ENCODE results near the gene ACTR2.

Gene ACTR2

DNA sequence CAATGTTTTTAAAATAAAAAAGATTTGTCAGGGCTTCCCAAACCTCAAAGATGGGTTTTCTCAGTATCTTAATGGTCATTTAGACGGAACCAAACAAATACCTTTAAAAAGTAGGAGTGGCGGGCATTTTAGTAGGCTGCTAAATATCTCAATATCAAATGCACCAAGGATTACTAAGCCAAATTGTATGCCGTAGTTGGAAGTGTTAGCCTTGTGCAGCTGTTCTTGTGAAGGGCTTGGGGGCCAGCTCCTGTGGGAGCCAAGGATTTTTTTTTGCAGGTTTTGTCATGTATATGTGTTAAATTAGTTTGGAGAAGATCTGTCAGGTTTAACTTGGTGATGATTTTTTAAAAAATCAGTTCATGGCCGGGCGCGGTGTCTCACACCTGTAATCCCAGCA is 52.1 kb downstream of the ACTR2 start:
- DNase-seq (ENCODE audit: low read depth): no peak

DNA sequence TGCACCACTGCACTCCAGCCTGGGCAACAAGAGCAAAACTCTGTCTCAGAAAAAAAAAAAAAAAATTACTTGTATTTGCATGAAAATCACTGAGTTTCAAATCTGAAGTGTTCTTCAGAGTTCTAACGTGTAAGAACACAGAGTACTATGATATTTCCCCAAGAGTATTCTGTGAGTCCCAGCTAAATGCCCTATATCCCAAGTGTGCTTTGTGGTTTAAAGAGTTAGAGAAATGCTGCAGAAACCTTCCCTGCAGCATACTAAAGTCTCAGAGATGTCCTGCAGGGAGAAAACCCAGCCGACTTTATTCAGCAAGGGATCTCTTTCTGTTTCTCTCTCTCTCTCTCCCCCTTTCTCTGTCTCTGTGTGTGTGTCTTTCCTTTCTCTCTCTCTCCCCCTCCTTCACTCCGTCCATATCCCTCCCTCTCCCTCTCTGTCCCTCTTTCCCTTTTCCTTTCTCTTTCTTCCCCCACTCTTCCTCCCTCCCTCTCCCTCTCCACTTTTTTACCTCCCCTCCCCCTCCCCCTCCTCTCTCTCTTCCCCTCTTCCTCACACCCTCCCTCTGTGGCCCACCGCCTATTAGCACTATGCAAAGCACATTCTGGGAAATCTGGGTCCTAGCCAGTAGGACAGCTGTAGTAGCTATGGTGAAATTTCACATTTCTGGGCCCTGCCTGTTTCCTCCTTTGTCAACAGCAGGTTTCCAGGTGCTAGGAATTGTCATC is 54.2 kb downstream of the ACTR2 start:
- no peak for DNase-seq (ENCODE audit: low read depth)

DNA sequence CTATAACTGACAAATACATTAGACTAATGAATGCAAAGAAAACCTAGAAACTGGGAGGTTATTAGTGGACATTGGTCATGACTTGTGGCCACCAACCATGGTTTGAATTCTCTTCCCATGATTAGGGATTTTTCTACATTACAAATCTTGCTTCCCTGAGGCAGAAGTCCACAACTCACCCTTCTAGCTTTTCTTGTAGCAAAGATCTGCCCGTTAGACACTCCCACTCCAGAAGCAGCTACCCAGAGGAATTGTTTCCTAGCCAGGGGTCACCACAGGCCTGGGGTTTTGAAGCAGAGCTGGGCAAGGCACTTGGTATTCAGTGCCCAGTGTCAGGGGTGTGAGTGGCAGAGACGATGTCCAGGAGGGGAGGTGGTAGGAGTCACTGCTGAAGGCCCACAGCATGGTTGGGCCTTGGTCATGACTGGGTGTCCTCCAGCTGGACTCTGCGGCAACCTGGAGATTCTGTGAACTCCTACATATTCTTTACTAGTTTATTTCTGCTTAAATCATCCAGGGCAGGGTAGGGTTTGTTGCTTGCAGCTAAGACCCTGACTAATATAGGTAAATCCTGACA is 54.9 kb downstream of the ACTR2 start:
- DNase-seq (ENCODE audit: low read depth): no peak

DNA sequence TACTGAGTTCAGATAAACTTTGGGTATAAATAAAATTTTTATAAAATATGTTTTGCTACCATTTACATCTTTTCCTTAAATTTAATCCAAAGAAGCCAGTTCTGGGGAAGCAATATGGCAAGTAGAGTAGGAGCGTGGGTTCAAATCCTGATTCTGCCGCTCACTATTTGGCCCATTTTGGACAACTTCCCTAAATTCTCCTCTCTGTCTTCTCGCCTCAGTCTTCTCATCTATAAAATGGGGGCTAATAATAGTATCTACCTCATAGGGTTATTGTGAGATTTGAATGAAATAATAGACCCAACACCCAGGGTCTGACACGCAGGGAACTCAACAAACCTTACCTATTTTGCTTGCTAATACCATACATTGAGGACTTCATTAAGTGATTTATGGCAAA is 59.7 kb downstream of the ACTR2 start:
- DNase-seq (ENCODE audit: low read depth): no peak

DNA sequence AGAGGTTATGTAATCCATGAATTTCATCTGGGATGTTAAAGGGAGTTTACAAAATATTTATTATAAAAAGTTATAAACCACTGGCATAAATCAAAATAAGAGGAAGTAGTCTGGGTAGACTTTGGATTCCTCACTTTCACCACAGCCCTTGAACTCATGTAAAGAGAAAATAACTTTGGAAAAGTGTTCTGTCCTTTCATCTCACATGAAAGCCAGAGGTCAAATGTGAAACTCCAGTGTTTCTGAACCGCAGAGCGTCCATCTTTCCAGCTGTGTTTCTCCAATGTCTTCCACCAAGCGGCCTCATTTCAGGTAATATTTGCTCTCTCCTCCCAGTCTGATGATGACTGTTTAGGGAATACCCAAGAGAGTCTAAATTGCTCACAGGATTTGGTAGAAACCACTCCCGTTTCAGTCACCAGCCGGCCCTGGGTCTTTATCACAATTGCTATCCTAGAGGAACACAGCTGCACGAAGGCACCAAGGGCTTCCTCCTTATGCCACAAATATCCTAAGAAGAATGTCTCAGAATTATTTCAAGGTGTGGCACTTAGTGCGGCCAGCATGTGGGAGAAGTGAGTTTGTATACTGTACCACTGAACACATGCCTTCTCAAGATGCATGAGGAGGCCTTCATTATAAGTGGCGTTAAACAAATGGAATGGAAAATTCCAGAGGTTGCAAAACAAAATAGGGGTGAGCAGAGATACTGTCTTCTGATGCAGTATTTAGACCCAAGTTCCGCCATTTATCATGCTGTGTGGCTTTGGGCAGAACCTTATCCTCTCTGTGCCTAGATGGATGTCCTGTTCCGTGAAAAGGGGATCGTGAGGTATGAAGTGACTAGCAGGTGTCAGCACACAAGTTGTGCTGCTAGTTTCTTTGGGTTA is 63.8 kb downstream of the ACTR2 start:
- no peak for DNase-seq (ENCODE audit: low read depth)

DNA sequence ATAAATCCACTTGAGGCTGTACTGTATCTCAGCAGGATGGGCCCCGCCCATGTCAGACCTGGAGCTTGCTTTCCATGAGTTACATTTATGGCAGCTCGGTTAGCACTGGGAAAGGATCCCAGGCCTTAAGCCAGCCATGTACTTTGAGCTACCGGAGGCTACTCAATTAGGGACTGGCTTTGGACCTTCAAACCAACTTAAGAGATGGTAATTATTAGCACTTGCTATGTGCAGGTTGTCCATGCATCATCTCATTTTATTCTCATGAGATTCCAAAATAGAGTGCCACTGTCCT is 64.4 kb downstream of the ACTR2 start:
- no peak for DNase-seq (ENCODE audit: low read depth)

DNA sequence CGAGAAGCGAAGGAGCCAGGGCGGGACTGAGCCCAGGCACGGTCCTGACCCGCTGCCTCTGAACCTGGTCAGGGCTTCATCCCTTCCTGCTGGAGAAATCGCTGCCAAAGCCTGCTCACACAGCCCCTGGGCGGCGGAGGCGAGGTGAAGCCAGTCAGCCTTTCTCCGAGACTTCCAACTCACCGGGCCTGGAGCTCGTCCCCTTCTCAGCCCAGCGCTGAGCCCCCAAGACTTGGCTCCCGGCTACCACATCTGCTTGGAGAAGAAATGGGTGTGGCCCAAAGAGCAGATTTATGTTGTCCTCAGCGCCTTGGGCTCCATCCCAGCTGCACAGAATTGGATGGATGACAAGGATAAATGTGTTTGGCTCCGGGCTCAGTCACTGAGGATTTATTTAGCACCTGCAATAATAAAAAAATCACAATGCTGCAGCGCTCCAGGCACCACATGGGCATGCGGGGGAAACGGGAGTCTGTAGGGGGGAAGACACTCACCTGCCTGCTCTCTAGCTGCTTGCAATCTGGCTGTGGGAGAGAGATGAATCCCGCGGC is 64.9 kb downstream of the ACTR2 start:
- no peak for DNase-seq (ENCODE audit: low read depth)

DNA sequence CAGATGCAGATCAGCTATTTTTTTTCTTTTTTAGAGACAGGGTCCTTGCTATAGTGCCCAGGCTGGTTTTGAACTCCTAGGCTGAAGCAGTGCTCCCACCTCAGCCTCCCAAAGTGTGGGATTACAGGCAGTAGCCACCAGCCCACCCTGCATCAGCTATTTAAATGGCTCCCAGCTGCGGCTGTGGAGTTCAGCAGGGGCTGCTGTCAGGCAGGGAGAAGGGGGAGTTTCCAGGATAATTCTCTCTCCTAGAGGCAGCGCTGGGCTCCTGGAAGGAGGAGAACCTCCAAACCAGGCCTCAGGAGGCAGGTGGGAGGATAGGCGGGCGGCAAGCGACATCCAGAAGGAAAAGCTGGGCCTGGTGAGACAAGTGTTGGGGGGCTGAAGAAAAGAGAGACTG is 65.7 kb downstream of the ACTR2 start:
- no peak for DNase-seq (ENCODE audit: low read depth)

DNA sequence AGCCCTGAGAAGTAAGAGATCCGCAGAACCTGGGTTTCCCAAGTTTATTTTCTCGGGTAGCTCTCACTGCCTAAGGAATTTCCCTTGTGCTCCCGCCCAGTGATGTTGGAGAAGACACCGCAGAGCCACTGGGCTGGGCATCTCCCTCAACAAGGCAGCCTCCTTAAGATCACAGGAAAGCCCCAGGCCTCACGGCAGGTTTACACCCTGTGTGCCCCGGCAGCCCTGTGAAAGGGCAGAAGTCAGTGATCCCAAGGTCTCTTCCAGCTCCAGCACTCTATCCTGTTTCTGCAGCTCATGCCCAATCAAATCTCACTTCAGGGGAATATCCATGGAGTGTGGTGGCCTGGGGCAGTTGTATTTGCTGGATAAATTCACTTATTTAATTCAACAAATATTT is 66.5 kb downstream of the ACTR2 start:
- DNase-seq (ENCODE audit: low read depth): no peak

DNA sequence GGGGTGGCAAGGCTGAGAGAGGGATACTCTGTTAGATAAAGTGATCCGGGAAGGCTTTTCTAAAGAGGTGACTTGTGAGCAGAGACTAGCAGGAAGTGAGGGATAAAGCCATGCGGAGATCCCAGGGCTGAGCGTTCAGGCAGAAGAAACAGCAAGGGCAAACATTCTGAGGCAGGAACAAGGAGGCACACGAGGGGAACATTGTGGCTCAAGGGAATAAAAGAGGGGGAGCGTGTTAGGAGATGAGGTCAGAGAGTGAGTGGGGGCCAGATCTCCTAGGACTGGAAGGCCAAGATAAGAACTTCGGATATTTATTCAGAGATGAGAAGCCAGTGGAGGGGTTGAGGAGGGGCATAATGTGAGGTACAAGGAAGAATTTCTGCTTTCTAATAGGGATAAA is 67.1 kb downstream of the ACTR2 start:
- no peak for DNase-seq (ENCODE audit: low read depth)

DNA sequence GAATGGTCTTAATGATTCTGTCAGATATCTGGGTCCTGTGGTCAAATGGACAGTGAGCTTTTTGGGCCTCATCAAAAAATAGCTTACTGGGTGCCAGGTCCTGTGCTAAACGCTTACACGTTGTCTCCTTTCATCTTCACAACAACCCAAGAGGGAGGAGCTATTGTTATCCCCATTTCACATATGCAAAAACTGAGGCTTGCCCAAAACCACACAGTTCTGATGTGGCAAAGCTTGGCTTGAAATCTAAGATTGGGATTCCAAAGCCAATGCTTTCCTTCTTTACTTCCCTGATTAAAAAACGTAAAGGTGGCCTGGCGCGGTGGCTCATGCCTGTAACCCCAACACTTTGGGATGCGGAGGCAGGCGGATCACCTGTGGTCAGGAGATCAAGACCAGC is 69.3 kb downstream of the ACTR2 start:
- no peak for DNase-seq (ENCODE audit: low read depth)

DNA sequence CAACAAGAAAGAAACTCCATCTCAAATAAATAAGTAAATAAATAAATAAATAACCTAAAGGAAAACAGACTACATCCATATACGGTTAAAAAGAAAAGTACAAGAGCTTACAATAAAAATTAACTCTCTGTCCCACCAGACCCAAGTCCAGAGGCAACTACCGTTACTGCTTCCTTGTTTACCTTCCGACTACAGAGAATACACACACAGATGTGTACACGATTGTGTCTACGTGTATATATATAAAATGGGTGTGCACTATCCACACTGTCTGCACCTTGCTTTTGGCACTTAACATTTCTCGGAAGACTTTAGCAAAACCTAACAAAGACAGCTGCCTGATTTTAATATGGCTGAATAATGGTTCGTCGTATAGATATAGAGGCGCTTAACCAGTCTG is 69.9 kb downstream of the ACTR2 start:
- DNase-seq (ENCODE audit: low read depth): no peak

DNA sequence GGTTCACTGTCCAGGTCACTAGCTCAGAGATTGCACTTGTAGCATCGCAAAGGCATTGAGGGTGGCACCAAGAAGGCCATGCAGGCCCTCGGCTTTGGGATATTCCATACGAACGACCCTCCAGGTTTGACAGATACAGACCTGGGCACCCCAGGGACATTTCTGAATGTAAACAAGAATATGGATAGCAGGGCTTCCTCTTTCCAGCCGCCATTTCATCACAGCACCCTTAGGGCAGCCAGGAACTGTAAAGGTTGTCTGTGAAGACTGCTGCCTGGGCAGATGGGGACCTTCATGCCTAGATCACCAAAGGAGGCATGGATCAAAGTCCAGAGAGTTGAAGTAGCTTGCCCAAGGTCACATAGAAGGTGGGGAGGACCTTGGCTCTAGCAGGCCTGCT is 70.5 kb downstream of the ACTR2 start:
- no peak for DNase-seq (ENCODE audit: low read depth)

DNA sequence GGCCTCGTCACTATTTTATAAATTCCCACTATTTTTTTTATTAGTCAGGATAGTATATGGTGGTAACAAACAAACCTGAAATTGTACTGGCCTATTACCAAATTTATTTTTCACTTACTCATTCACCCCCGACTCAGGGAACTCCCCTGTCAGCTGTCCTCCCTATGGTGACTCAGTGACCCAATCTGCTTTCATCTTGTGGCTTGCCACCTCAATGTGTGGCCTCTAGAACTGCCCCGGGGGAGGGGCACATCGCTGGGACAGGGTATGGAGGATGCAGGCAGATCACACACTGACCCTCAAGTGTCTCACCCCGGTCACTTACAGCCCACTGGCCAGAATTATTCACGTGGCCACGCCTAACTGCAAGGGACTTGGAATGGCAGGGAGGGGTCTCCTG is 71.6 kb downstream of the ACTR2 start:
- DNase-seq (ENCODE audit: low read depth): no peak

DNA sequence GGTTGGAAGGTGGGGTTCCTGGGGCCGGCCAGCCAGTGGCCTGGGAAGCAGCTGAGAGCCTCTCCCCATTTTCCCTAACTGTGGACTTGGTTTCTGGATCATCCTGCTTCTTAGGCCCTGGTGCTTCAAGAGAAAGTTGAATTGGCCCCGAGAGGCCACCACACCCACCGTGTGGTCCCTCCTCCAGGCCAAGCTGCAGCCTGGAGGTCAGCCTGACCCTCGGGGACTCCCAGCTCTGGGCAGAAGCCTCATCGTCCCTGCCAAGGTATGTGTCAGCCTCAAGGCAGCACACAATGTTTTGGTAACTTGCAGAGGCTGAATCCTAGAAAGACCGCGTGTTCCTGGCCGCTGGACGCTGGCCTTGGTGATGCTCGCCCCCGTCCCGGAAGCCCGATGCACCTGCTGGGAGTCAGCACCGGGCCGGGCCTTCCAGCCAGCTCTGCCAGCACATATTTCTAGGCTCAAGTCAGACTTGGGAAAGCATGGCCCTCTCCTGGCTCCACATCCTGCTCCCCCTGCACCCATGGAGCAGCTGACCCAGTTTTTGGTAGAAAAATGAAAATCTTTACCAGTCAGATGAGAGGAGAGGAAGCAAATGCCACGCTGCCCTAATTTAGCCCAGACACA is 72.6 kb downstream of the ACTR2 start:
- DNase-seq (ENCODE audit: low read depth): peak; percentile 54

DNA sequence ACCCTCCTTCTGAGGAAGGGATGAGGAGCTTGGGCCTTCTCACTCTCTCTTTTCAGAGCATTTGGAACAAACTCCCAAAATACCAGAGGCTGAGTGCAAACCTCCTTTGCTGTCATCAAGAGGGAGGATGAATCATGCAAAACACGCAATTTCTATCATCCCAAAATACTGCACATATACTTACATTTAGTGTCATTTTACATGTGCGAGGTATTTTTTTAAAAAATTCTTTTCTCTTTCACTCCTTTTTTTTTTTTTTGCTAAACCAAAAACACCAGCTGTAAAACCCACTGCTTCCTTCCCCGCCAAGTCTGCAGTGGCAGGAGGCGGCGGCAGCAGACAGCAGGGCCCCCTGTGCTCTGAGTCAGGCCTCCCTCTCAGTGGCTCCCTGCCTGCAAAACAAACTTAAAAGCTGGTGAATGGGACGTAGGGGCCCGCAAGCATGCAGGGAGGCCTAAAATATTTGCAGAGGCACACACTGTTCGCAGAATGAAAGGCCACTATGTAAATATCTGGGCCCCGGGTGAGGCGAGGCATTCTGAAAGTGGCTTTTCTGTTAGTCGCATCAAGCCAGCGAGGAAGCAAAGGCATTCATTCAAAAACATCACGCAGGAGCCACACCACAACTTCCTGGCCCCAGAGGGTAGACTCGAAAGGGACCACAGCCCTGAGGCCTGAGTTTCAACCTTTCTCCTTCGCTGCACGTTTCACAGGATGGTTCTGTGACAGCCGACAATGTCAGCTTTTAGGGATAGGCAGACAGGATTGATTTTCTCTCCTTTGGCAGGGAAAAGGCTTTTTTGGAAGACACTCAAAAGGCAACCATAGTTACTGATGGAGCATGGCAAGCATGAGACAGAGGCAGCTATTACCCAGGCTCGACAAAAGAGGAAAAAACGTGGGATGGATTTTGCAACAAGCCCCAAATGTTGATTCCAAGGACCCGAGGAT is 73.4 kb downstream of the ACTR2 start:
- peak; percentile 77 for DNase-seq (ENCODE audit: low read depth)

DNA sequence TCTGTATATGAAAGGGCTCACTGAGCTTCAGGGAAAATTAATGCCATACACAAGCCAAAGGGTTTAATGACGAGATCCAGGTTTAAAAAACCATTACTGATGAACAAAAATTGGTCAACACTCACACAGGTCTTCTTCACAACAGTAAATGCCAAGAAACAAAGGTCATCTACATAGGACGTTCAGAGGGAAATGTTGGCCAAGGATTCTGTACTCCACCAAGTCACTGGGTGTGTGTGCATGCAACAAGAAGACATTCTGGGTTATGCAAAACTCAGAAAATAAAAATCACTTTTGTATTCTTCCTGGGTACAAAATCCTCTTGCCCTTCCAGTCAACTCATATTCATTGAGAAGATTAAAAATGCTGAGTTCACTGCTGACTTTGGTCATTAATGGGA is 78.3 kb downstream of the ACTR2 start:
- DNase-seq (ENCODE audit: low read depth): no peak

DNA sequence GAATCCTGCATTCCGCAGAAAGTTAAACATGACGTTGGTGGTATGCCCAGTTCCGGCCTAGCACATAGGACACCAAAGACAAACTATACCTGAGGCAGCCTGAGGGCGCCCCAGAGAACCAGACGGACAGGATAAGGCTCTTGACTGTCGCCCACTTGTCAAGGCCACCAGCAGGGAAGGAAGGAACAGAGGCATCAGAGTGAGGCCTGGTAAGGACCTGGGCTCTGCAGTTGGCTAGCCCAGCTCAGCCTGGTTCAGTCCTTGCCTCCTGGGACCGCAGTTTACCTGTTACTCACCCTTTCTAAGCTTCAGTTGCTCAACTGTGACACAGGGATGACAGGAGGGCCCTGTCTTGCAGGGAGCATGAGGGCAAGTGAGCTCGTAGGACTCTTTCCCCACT is 82.1 kb downstream of the ACTR2 start:
- DNase-seq (ENCODE audit: low read depth): no peak

DNA sequence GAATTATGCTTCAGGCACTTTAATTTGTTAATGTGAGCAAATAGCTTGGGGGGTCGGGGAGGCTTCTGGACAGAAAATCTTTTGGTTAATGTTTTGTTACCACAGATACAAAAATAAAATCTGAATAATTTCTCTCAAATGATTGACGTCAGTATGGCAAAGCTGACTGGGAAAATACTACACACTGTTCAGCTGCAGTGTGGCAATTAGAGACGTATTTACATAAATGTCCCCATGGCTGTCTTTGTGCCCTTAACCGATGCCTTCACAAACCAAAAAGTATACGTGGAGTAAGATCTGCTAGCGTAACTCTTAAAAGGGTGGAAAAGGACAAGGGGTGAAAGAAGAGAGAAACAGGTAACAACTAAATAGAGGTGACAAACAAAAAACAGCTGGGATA is 83.4 kb downstream of the ACTR2 start:
- DNase-seq (ENCODE audit: low read depth): no peak

DNA sequence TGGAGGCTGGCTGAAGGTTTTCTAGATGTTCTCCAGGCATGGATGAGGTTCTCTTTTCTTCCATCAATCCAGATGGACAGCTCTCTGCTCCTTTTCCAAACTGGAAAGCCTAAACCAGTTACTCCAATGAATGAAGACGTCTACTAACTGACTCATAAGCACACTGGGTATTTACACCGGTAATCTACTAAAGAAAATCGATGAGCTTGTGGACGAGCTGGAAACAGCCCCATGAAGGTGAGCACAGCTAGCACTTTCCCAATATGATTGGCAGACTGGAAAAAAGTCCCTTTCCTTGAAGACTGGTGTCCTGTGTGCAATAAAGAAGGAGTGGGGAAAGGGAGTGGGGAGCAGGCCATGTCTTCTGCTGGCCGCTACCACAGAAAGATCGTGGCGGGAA is 84.0 kb downstream of the ACTR2 start:
- no peak for DNase-seq (ENCODE audit: low read depth)

DNA sequence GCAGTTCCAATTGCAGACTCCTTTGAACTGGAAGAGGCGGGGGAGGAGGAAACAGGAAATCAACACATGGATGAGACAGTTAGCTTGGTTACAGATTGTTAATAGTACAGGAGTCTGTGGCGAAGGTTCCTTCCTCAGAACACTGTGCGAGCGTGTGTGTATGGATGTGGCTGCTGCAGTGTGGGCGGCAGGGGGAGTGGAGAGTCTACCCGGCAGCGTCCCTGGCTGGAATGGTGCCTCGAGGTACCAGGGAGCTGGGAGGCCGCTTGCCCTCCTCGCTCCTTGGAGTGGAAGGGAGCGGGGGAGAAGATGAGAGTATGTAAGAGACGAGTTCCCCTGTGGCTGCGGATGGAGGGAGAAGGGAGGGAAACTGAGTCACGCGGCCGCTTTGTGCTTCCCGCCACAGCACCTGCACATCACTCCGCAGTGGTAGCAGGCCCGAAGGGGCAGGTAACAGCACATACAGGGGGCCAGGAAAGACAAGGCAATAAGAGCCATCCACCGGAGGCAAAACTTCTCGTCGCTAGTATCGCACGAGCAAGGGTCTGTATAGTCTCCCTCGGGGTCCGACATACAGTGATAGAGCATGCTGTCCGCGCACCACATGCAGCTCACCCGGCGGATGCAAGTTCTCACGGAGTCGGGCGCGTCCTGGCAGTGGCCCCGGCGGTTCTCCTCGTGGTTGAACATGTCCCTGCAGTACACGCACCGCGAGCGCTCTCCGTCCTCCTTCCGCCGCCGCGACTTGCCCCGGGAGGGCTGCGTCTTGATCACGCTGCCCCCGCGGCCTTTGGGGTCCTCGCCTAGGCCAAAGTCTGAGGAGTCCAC is 85.7 kb downstream of the ACTR2 start:
- DNase-seq (ENCODE audit: low read depth): no peak
